ENCODE data around the gene SH3BGRL3.

DNA sequence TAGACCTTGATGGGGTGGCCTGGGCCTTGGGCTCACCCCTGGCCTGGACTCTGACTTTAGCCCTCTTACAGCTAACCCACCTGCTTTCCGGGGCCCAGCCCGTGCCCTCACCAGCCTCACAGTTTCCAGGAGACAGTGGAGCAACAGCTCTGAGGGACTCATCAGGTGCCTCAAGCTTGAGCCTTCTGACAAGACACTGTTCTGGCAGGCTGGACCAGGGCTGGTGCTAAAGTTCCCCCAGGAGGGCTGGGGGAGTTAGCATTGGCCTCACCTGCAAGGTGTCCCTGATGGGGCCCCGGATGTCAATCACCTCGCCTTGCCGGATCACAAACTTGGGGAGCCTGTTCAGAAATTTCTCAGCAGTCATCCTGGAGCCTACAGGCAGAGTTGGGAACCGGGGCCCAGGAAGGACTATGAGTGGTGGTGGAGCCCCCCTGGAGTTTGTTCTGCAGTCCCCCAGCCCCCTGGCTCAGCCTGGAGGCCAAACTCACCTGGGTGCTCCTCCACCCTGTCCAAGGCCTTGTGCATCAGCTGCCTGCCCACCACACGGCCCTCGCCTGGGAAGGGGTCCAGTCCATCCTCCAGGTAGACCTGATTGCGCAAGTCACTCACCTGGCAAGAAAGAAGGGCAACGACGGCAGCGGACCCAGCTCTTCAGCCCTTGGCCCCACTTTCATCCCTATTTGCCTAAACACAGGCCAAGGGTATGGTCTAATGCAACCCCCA, 4.1 kb downstream of the SH3BGRL3 start:
- TF ChIP-seq CTCF (IDR thresholded peaks at IDR 0.05) (no peak), EP300 (IDR thresholded peaks at IDR 0.05) (no peak), POLR2A (IDR thresholded peaks at IDR 0.05) (no peak)
